T-helper 2 cell treated with Interferon-gamma antibody and Interleukin-4, amounts not matched to agents 100 ng/mL and 5 ng/mL, for 36 hours (primary cell): ENCODE measurements around the gene MIS12. TPM values are rescaled to one million over a fixed set of nuclear protein-coding genes. Genes with fewer than 3 reads are reported as not detected.

Source experiments
- intact Hi-C: fragments of 100-400 bp; cut with micrococcal nuclease; formaldehyde crosslinking; loops from one replicate; pipeline ENCODE4 v1.15.1; 2023
- total RNA-seq: library from RNA; stranded (reverse); gene quantifications from 2 replicates; pipeline ENCODE4 v1.2.3, GENCODE V29; 2022

Gene MIS12, protein sequence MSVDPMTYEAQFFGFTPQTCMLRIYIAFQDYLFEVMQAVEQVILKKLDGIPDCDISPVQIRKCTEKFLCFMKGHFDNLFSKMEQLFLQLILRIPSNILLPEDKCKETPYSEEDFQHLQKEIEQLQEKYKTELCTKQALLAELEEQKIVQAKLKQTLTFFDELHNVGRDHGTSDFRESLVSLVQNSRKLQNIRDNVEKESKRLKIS
- total RNA-seq: 37.2 and 40.7 TPM in 2 replicates

DNA sequence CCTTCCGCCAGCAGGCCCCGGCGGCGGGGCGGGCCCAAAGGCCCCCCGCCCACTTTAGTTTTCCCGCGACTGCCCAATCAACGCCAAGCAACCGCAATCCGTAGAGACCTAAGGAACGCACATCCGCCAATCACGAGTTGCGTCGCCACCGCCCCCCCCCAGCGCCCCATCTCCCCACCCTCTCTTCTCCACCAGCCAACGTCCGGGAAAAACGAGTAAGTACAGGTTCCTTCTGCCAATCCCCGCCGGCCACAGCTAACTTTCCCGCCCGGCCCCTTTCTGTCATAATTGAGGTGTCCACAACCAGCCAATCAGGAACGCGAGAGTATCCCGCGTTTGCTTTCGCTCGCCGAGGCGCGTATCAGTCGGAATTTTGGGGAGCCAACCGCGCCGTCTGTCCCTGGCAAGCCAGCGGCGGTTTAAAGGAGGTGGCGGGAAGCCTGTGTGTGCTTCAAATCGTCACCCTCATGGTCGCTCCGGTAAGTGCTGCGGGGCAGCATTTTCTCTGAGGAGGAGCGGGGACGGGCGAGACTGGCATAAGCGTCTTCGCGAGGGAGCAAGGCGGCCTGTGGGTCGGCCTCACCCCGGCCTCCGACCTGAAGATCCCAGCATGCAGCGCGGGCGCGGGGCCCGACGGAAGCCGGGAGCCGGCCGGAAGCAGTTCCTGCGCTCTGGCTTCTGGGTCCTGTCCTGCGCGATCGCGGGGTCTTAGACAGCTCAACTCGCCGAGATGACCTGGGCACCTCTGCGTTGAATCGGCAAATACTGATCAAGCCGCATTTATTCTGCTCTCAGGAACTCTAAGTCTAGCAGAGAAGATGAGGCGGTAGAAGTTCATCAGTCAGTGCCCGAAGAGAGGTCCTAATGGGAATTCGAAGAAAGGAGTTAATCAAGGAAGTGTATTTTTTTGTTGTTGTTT is at the start of gene MIS12:
Gene MIS12, plus strand, starts transcription at position 361 of the 919 bp plus-strand sequence. CDS start 2,297 bp downstream, outside the sequence.
- intact Hi-C loops: loop anchor here (1.0 to 10.0 kb wide), 8 partner anchors 15 to 1528 kb away; partner anchors contain the start of genes C17orf100, C1QBP, MED31 and NLRP1

DNA sequence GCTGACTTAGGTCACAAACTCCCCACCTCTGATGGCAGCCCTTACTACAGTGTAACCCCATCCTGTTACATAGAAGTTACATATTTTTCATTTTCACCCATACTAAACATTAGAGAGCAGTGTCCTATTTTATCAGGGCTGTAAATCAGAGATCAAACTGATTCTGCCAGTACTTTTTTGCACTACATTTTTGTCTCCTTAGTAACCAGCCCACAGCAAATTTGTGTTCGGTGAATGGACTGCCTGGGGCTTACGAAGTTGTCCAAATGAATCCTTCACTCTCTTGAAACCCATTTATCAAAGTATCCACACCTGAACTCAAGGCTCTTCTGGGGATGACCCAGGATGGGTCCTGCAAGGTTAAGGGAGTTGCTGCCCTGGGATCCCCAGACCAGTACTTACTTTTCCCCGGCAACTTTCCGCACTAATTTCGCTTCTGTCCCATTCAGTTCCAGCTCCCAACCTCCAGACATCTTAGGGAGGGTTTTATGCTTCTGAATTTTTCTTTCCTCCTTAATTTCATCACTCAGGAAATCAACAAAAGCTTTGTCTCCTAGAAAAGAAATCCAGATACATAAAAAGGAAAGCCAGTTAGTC is 48.5 kb upstream of the MIS12 start:
- intact Hi-C loops: loop anchor here (1.0 to 5.0 kb wide), 4 partner anchors 31 to 241 kb away; partner anchors contain the start of genes DERL2, DHX33, MIS12 and RABEP1

DNA sequence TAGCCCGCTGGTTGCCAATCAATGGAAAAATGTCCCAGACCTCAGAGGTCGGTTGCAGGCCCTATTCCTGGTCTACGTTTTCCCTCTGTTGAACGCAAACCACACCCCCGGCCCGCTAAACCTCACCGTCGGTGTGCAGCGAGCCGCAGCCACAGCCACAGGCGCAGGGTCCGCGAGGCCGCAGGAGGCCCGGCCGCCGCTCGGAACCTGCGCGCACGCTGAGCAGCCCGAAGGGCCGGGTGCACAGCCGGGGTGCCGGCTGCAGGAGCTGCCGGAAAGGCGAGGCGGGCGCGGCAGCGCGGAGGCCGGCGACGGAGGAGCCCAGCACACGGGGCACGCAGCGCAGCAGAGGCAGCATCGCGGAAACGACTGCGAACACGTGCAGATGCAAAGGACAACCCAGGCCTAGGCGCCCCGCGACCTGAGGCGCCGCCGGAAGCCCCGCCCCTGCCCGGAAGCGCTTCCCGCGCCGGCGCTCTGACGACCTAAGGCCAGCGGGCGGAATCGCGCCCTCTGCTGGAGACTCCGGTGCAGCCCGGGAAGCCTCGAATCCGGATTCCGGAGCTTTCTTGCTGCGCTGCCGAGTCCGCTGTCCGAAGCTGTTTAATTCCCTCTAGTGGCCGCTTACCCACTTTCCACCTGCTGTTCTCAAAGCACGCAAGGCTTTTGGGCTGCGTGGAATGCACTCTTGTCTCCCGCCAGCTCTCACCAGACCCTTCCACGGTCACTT is 47.5 kb upstream of the MIS12 start, which contains the start of gene C1QBP:
Gene C1QBP, minus strand, starts transcription at position 440 of the 730 bp plus-strand sequence. Its CDS starts 82 bp downstream, at position 358.
- intact Hi-C loops: loop anchor here (1.0 to 5.0 kb wide), 5 partner anchors 20 to 242 kb away; partner anchors contain the start of genes DERL2, DHX33, MIS12 and NUP88

DNA sequence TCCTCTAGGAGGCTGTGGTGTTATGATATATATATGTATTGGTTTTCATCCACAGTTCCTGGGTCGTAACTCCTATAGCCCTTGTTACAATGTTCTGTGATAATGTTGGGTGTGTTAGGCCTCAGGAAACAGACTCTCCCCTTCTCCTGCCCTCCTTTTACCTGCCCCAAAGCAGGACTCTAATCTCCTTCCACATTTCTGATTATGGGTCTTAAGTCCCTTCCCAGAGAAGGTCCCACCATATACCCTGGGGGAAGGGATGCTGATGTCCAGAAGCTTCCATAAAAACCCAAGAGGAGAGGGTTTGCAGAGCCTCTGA is 47.0 kb upstream of the MIS12 start:
- intact Hi-C loops: loop anchor here (1.0 to 5.0 kb wide), 4 partner anchors 20 to 242 kb away; partner anchors contain the start of genes DERL2, DHX33, MIS12 and NUP88

DNA sequence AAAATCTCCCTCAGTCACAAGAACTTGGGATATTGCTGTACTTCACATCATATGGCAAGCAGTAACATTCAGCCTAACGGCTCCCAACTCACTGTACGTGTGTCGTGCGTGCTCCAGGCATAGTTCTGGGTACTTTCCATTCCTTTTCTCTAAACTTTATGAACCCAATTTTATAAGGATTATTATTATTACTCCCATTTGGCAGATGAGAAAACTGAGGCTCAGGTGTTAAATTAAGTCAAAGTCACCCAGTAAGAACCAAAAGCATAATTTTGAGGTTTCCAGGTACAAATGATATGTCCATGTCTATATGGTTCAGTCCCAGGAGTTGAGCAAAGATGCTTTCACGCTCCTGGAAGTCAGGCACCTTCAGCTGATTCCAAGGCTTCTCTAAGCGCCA is 42.6 kb upstream of the MIS12 start:
- intact Hi-C loops: no loop called here

DNA sequence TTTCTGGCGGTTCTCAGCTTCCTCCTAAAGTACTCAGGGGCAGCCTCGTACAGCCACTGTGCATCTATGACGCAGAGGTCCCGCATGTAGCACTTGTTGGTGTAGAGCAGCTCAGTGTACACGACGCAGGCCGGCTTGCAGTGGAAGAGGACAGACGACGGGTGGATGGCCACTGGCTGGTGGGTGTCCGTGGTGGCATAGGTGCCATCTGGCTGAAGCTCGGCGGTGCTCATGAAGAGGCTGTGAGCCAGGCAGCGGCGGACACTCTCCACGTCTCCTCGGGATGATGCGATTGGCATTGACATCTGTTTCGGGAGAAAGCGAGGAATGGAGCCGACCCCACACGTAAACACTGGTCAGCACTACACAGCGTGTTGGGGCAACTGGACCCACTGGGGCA is 42.2 kb upstream of the MIS12 start:
- intact Hi-C loops: no loop called here

DNA sequence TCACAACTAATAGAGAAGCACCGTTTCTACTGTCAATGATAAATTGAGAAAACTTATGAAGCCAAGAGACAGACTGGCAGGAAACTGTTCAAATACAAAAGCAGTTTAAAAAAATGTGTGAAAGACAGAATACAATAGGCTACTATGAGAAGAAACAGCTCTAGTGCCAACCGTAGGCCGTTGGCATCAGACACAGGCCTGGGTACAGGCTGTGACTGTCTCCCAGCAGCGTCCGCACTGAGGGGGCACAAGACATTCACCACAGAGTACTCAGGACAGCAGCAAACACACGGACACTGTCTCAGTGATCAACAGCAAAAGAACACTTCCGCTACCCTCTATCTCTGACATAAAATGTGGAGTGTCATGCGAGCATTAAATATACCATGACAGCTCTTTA is 39.6 kb upstream of the MIS12 start:
- intact Hi-C loops: no loop called here

DNA sequence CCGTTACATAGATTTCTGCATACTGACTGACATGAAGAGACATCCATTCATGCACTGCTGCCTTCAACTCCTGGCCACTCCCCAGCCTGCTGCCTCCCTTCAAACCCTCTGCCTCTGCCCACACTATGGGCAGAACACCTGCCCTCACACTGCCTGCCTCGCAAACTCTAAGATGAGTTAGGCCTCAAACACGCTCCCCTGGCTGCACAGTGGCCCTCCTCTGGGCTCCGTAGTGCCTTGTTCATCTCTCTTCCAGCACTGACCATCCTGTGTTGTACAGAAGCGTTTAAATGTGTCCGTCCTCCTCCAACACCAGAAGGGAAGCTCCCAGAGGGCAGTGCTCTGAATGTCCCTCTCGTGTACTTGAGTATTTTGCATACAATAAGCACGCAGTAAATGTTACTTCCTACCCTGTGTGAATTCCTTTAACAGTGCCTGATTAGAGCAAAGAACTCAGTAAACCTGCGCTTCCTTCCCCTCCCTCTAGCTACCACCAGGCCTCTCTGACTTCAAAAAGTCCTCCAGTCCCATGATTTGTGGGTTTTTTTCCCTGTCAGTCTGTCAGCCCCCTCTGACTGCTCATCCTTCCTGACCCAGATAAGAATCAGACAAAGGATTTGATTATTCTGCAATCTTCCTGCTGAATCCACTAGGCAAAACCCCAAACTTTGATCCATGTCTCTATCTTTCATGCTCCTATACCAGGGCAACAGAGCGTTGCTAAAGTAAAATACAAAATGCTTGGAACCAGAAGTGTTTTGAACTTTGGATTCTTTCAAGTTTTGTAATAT is 21.5 kb upstream of the MIS12 start:
- intact Hi-C loops: no loop called here

DNA sequence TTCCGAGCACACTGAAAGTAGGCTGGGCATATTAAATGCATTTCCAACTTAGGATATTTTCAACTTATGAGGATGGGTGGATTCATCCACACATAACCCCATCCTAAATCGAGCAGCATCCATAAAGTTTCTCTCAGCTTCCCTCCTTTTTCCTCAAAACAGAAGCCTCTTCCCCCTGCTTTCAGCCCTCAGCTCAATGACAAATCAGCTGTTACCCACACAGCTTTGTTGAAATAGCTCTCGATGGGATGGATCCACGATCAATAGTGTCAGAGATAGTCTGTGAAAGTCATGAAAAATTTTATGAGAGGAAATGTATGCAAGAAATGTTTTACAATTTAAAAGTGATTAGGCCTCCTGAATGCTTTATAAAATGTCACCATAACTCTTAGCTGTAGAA is 20.1 kb upstream of the MIS12 start:
- intact Hi-C loops: no loop called here

DNA sequence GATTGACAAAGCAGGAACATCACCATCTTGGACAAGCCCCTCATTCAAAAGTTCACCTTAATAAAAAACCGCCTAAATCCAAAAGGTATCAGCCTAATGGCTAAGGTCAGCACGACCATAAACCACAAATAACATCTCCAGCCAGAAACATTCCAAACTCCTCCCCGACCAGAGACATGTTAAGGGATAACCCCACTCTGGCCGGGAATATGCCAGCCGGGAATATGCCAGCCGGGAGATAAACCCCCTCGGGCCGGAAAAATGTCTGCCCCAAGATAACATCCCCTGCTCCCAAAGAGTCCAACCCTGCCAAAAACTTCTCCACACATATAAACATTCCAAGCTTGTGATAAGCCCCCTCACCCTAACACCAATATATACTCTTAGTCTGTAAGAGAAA is 18.9 kb upstream of the MIS12 start:
- intact Hi-C loops: no loop called here

DNA sequence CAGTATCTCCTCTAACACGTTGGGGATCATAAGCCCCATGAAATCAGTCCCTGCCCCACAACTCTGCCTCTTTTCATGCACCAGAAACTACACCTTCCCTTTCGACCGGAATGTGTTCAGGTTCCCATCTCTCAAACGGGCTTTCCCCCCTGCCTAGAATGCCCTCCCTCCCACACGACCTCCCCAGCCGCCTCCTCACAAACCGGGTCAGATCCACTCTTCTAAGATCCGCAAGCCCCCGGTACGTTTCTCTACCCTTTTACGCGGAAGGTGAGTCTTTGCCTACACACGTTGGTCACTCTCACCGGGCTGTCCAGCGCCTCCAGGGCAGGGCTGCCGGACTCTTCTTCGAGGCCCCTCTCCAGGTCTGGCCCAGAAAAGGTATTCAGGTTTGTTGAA is 18.3 kb upstream of the MIS12 start:
- intact Hi-C loops: loop anchor here (2.0 kb wide), 1 partner anchor 29 kb away; the partner anchor contains the start of gene C1QBP

DNA sequence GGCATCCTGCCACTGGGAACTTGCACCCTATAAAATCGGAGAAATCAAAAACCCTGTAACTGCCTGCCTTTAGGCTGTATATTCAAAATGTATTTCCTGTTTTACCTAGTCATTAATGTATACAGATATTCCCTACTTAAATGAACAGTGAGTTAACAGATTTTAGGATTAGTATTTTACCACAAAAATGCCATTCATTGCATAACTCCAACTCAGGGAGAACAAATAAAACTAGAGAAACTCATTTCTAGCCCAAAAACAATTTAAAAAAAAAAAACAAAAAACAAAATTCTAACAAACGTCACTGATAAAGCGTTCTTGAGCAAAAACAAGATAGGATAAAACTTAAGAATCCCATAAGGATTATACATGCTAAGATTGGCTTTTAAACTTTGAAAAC is 13.9 kb upstream of the MIS12 start:
- intact Hi-C loops: no loop called here

DNA sequence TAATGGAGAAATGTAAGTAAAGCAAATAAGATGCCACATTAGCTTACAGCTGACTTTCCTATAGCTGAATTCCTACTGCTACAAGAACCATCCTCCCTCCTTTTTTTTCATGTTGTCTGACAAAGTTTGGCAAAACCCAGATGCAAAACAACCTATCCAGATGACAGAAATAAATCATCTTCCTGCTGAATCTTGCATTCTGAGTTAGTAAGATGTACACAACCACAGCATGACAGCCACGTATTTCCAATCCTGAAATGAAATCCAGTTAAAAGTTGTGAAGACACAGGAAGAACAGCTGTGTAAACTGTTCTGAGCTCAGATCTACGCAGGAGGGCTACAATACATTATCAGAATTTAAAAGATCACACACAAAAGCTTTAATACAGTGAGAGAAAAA is 12.5 kb upstream of the MIS12 start:
- intact Hi-C loops: no loop called here

DNA sequence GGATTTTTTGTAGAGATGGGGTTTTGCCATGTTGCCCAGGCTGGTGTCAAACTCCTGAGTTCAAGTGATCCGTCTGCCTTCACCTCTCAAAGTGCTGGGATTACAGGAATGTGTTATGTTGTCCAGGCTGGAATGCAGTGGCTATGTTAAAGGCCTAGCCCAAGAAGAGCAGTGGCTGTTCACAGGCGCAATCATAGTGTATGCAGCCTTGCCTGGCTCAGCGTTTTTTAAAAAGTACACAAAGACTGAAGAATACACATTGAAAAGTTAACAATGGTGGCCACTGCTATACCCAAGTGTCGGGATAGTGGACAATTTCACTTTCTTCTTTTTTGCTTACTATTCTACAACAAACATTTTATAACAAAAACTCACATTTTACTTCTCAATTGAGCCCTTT is 7.4 kb upstream of the MIS12 start:
- intact Hi-C loops: no loop called here

DNA sequence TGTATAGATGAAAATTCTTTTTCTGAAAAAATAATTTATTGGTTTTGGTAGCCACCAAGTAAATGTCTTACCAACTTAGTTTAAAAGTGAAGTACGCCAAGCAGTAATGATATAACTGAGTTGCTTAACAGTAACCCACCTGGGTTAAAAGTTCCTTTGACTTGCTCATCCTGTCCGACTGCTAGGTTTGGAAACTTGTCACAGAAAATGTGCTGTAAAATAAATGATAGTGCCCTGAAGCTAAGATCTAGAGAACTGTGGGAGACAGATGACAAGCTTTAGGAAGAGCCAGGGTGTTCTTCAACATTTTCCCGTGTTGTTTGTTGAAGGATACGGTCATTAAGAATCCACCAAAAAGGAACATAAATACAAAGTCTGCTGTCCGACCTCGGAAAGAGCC is 5.4 kb upstream of the MIS12 start:
- intact Hi-C loops: loop anchor here (10.0 kb wide), 1 partner anchor 1534 kb away; the partner anchor contains the start of gene RNASEK

DNA sequence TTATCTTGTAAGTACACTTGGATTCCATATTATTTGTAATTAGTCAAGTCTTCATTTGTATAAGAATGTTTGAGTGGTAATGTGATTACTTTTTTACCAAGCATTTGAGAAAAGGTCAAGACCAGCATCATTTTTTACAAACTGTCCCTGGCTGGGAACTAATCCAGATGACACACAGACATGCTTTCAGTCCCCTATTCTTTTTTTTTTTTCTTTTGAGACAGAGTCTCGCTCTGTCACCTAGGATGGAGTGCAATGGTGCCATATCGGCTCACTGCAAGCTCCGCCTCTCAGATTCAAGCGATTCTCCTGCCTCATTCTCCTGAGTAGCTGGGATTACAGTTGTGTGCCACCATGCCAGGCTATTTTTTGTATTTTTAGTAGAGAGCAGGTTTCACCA is 4.9 kb upstream of the MIS12 start:
- intact Hi-C loops: loop anchor here (10.0 kb wide), 1 partner anchor 1533 kb away; the partner anchor contains the start of gene RNASEK

DNA sequence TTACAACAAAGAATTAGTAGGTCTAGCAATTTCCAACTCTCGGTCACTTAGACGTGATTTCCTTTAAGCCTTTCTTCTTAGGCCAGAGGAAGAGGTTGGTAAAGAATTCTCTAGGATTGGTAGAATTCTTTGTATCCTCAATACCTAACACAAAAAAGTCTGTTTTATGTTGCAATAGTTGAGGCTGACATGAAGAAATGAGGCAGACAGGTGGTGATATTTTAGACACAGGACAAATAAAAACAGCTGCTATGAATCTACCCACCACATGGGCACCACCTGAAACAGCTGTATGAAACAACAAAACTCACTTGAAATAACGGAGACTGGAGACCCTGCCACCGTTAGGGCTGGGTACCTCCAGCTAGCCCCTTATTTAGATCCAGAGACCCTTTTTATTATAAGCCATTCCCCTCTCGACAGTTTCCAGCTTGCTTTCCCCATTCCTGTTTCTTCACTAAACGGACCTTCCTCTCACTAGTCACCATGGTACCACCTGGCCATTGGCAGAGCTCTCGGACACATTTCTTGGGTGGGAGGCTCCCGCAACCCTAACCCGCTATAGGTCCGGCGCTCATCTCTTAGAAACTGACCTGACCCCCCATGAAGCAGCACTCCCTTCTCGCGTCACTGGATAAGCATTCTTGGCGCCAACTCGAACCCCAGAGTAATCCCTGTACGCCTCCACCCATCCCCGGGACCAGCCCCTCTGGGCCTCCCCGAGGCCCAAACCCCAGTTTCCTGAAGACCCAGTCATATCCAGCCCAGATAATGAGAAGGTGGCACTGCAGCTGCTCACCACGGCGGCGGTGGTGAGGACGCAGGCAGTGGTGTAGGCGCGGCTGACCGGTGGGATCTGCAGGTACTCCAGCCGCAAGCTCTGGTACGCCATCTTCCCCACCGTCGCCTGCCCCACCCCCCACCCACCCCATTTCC is 828 bp upstream of the MIS12 start, which contains the start of gene DERL2:
Gene DERL2, minus strand, starts transcription at position 909 of the 936 bp plus-strand sequence. Its CDS starts 17 bp downstream, at position 892.
- intact Hi-C loops: loop anchor here (1.0 to 10.0 kb wide), 8 partner anchors 16 to 1529 kb away; partner anchors contain the start of genes C17orf100, C1QBP, MED31 and NLRP1

DNA sequence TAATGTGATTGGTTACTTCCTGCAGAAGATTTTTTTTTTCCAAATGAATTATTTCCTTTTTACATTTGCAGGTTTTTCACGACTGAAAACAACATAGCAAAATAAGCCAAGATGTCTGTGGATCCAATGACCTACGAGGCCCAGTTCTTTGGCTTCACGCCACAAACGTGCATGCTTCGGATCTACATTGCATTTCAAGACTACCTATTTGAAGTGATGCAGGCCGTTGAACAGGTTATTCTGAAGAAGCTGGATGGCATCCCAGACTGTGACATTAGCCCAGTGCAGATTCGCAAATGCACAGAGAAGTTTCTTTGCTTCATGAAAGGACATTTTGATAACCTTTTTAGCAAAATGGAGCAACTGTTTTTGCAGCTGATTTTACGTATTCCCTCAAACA is 2.4 kb downstream of the MIS12 start:
- intact Hi-C loops: loop anchor here (5.0 to 10.0 kb wide), 3 partner anchors 51 to 1526 kb away; partner anchors contain the start of genes C17orf100, C1QBP, MED31 and RNASEK

DNA sequence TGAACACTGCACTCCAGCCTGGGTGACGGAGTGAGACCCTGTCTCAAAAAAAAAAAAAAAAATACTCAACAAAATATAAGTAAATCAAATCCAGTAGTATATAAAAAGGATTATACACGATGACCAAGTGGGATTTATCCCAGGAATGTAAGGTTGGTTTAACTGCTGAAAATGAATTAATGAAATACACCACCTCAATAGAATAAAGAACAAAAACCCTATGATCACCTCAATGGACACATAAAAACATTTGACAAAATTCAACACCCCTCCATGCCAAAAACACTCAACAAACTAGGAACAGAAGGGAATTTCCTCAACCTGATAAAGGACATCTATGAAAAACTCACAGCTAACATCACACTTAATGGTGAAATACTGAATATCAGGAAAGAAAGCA is 6.6 kb downstream of the MIS12 start:
- intact Hi-C loops: no loop called here
